ENCODE measurements around the gene KMO.

KMO gene

GRCh38 chr1:241640149-241640866, 108.1 kb downstream of the KMO start, which contains the start of the genes CHML and OPN3:
Gene CHML (minus strand): TSS chr1:241640369. CDS start chr1:241635766, 4,603 bp downstream.
Gene OPN3 (minus strand): TSS chr1:241640369. CDS start chr1:241640254, 115 bp downstream.
- H3K4me3 ChIP-seq (replicated peaks; ENCODE audit: insufficient read depth, low read length) = peak within 1 kb of the TSS; percentile 81
- peak; percentile 74 to 88 for DNase-seq (ENCODE audit: low read depth in 1 of 2, low spot score in 1 of 2)
- H3K27ac ChIP-seq (replicated peaks) = peak within 1 kb of the TSS; percentile 88
- TF ChIP-seq POLR2AphosphoS5 (IDR thresholded peaks at IDR 0.05; ENCODE audit: low read depth) = peak; percentile 49; the same call in 1 of the 2 replicates
- no peak for TF ChIP-seq GABPA (IDR thresholded peaks at IDR 0.05; ENCODE audit: low read depth)
- no peaks in the 10 kb centered on the region for H3K27me3 ChIP-seq (ENCODE audit: insufficient read depth, poor library complexity, severe bottlenecking)

- Histone ChIP-seq H3K27ac (replicated peaks) (peak overlapping the region; percentile 47), H3K4me3 (replicated peaks; ENCODE audit: insufficient read depth, low read length) (no peak overlapping the region), H3K27me3 (ENCODE audit: insufficient read depth, poor library complexity, severe bottlenecking) (no peaks in the 10 kb centered on the region)
- peak; percentile 67 to 75 for DNase-seq (ENCODE audit: low read depth in 1 of 2, low spot score in 1 of 2)
- TF ChIP-seq GABPA (IDR thresholded peaks at IDR 0.05; ENCODE audit: low read depth) = no peak
- no peak for TF ChIP-seq SPI1 (IDR thresholded peaks at IDR 0.05; ENCODE audit: borderline replicate concordance, low read depth)
- TF ChIP-seq POLR2AphosphoS5 (IDR thresholded peaks at IDR 0.05; ENCODE audit: low read depth) = no peak
- TF ChIP-seq CTCF (IDR thresholded peaks at IDR 0.05; ENCODE audit: insufficient read depth, low read length) = no peak
Measured at GRCh38 chr1:241640867-241641622, 108.9 kb downstream of the KMO start.

- DNase-seq (ENCODE audit: low read depth in 1 of 2, low spot score in 1 of 2) = no peak
- Histone ChIP-seq H3K27ac (replicated peaks) (no peak overlapping the region), H3K4me3 (replicated peaks; ENCODE audit: insufficient read depth, low read length) (no peak overlapping the region), H3K27me3 (ENCODE audit: insufficient read depth, poor library complexity, severe bottlenecking) (no peaks in the 10 kb centered on the region)
- TF ChIP-seq SPI1 (IDR thresholded peaks at IDR 0.05; ENCODE audit: borderline replicate concordance, low read depth) (no peak), POLR2AphosphoS5 (IDR thresholded peaks at IDR 0.05; ENCODE audit: low read depth) (no peak)
Measured at GRCh38 chr1:241641773-241642592, 109.8 kb downstream of the KMO start.

GRCh38 chr1:241642593-241642944, 110.4 kb downstream of the KMO start:
- no peak for DNase-seq (ENCODE audit: low read depth in 1 of 2, low spot score in 1 of 2)
- TF ChIP-seq POLR2AphosphoS5 (IDR thresholded peaks at IDR 0.05; ENCODE audit: low read depth) (no peak), REST (IDR thresholded peaks at IDR 0.05; ENCODE audit: insufficient replicate concordance, low read depth) (no peak), CTCF (IDR thresholded peaks at IDR 0.05; ENCODE audit: insufficient read depth, low read length) (no peak), GABPA (IDR thresholded peaks at IDR 0.05; ENCODE audit: low read depth) (no peak), SPI1 (IDR thresholded peaks at IDR 0.05; ENCODE audit: borderline replicate concordance, low read depth) (no peak)
- no peak overlapping the region for H3K4me3 ChIP-seq (replicated peaks; ENCODE audit: insufficient read depth, low read length)
- H3K27me3 ChIP-seq (ENCODE audit: insufficient read depth, poor library complexity, severe bottlenecking) = no peaks in the 10 kb centered on the region
- H3K27ac ChIP-seq (replicated peaks) = no peak overlapping the region

- Histone ChIP-seq H3K4me3 (replicated peaks; ENCODE audit: insufficient read depth, low read length) (no peak overlapping the region), H3K27ac (replicated peaks) (no peak overlapping the region), H3K27me3 (ENCODE audit: insufficient read depth, poor library complexity, severe bottlenecking) (no peaks in the 10 kb centered on the region)
- TF ChIP-seq GABPA (IDR thresholded peaks at IDR 0.05; ENCODE audit: low read depth) (no peak), REST (IDR thresholded peaks at IDR 0.05; ENCODE audit: insufficient replicate concordance, low read depth) (no peak), POLR2AphosphoS5 (IDR thresholded peaks at IDR 0.05; ENCODE audit: low read depth) (no peak), CTCF (IDR thresholded peaks at IDR 0.05; ENCODE audit: insufficient read depth, low read length) (no peak), SPI1 (IDR thresholded peaks at IDR 0.05; ENCODE audit: borderline replicate concordance, low read depth) (no peak)
- no peak for DNase-seq (ENCODE audit: low read depth in 1 of 2, low spot score in 1 of 2)
Measured at GRCh38 chr1:241644259-241644658, 112.1 kb downstream of the KMO start.
